Activated T-cell treated with anti-CD3 and anti-CD28 coated beads, Interleukin-2, amount 50 U/mL, for 72 hours (primary cell): ENCODE results near the gene NKAIN4. TPM values are rescaled to one million over a fixed set of nuclear protein-coding genes. Genes with fewer than 3 reads are reported as not detected.

Source experiments
- ATAC-seq, 2 donors: fragments of 150-1000 bp; cut with Tn5 transposase; replicated peaks in 1 of 2; 2 replicates each; pipeline ENCODE4 v1.10.0; 2021; ENCODE audit warnings: moderate library complexity in 2 of 2, mild to moderate bottlenecking in 1 of 2
- DNase-seq, 2 donors: peaks; one replicate each; pipeline ENCODE4 v3.0.0; 2021 to 2022; ENCODE audit warnings: mixed read lengths in 1 of 2
- H3K27ac Mint-ChIP-seq: one replicate; pipeline ENCODE4 v1.8.0; 2022; ENCODE audit warnings: mild to moderate bottlenecking, moderate library complexity, mixed read lengths
- H3K27me3 Mint-ChIP-seq: one replicate; pipeline ENCODE4 v1.8.0; 2022; ENCODE audit warnings: low read depth, mixed read lengths
- H3K36me3 Mint-ChIP-seq, 2 donors: one replicate each; pipeline ENCODE4 v1.8.0; 2022; ENCODE audit warnings: mixed read lengths in 2 of 2, mild to moderate bottlenecking in 1 of 2; ENCODE audit not compliant: insufficient read depth in 2 of 2
- H3K4me1 Mint-ChIP-seq: one replicate; pipeline ENCODE4 v1.8.0; 2022; ENCODE audit warnings: low read depth, mixed read lengths
- H3K4me3 Mint-ChIP-seq, 2 donors: one replicate each; pipeline ENCODE4 v1.8.0; 2022; ENCODE audit warnings: mild to moderate bottlenecking in 2 of 2, mixed read lengths in 2 of 2, moderate library complexity in 2 of 2
- H3K9me3 Mint-ChIP-seq, 2 donors: one replicate each; pipeline ENCODE4 v1.8.0; 2022; ENCODE audit warnings: mixed read lengths in 2 of 2
- total RNA-seq, 2 donors: library from RNA; stranded (reverse); gene quantifications; one replicate each; pipeline ENCODE4 v1.2.3, GENCODE V29; 2022

The NKAIN4 gene
- total RNA-seq, 2 donors from 2014 or later: not detected

GRCh38 chr20:63219866-63220521 lies 34.3 kb downstream of the NKAIN4 start:
- no peak overlapping the region for H3K4me3 Mint-ChIP-seq
- no peaks in the 10 kb centered on the region for H3K9me3 Mint-ChIP-seq
- H3K4me1 Mint-ChIP-seq: peaks cover 9% of the 10 kb centered on the region
- peaks cover 8% of the 10 kb centered on the region for H3K27me3 Mint-ChIP-seq
- DNase-seq (no peak), ATAC-seq (no peak)
- peaks cover 0 to 3% of the 10 kb centered on the region in 2 donors for H3K36me3 Mint-ChIP-seq
- H3K27ac Mint-ChIP-seq: no peak overlapping the region

- no peaks in the 10 kb centered on the region for H3K9me3 Mint-ChIP-seq
- H3K4me3 Mint-ChIP-seq: no peak overlapping the region
- peaks cover 8% of the 10 kb centered on the region for H3K27me3 Mint-ChIP-seq
- peaks cover 13% of the 10 kb centered on the region for H3K4me1 Mint-ChIP-seq
- peaks cover under 1 to 6% of the 10 kb centered on the region in 2 donors for H3K36me3 Mint-ChIP-seq
- DNase-seq (no peak), ATAC-seq (no peak)
- no peak overlapping the region for H3K27ac Mint-ChIP-seq
Observed at GRCh38 chr20:63219447-63219821, 34.8 kb downstream of the NKAIN4 start.

- H3K9me3 Mint-ChIP-seq: no peaks in the 10 kb centered on the region
- no peak overlapping the region for H3K27ac Mint-ChIP-seq
- peaks cover 19% of the 10 kb centered on the region for H3K4me1 Mint-ChIP-seq
- no peak overlapping the region for H3K4me3 Mint-ChIP-seq
- DNase-seq: no peak
- H3K36me3 Mint-ChIP-seq: peaks cover 6 to 11% of the 10 kb centered on the region in 2 donors
- ATAC-seq: no peak
- peaks cover 8% of the 10 kb centered on the region for H3K27me3 Mint-ChIP-seq
Observed at GRCh38 chr20:63218701-63219446, 35.4 kb downstream of the NKAIN4 start.

GRCh38 chr20:63217706-63218105 lies 36.6 kb downstream of the NKAIN4 start:
- Mint-ChIP-seq H3K36me3 (peaks cover 12 to 13% of the 10 kb centered on the region in 2 donors), H3K27me3 (peaks cover 8% of the 10 kb centered on the region), H3K4me3 (no peak overlapping the region), H3K9me3 (no peaks in the 10 kb centered on the region), H3K4me1 (peaks cover 31% of the 10 kb centered on the region), H3K27ac (no peak overlapping the region)
- ATAC-seq (no peak), DNase-seq (peak; percentile 22 to 32)

GRCh38 chr20:63216849-63217471 lies 37.3 kb downstream of the NKAIN4 start:
- Mint-ChIP-seq H3K36me3 (peaks cover 13 to 17% of the 10 kb centered on the region in 2 donors), H3K9me3 (no peaks in the 10 kb centered on the region), H3K27ac (no peak overlapping the region), H3K4me1 (peaks cover 38% of the 10 kb centered on the region), H3K4me3 (peak overlapping the region; percentile 76 to 87), H3K27me3 (peaks cover 8% of the 10 kb centered on the region)
- ATAC-seq: no peak
- no peak for DNase-seq

- peak within 1 kb of the TSS; percentile 94 to 98 for H3K4me3 Mint-ChIP-seq
- H3K27me3 Mint-ChIP-seq: peaks cover 8% of the 10 kb centered on the region
- H3K36me3 Mint-ChIP-seq: peaks cover 13 to 18% of the 10 kb centered on the region in 2 donors
- ATAC-seq: peak; percentile 93 to 94
- H3K4me1 Mint-ChIP-seq: peaks cover 42% of the 10 kb centered on the region
- H3K9me3 Mint-ChIP-seq: no peaks in the 10 kb centered on the region
- peak within 1 kb of the TSS; percentile 92 for H3K27ac Mint-ChIP-seq
- peak; percentile 98 to 99 for DNase-seq
Observed at GRCh38 chr20:63216041-63216848, 38.0 kb downstream of the NKAIN4 start, which contains the start of gene YTHDF1. TSS of gene YTHDF1 (minus strand) at chr20:63216131. CDS start at chr20:63215892, 239 bp downstream.

- Mint-ChIP-seq H3K27me3 (peaks cover 5% of the 10 kb centered on the region), H3K9me3 (no peaks in the 10 kb centered on the region), H3K36me3 (peaks cover 13 to 24% of the 10 kb centered on the region in 2 donors), H3K27ac (peak overlapping the region; percentile 92), H3K4me1 (peaks cover 50% of the 10 kb centered on the region), H3K4me3 (peak overlapping the region; percentile 94 to 98)
- ATAC-seq (no peak), DNase-seq (peak; percentile 33 to 35)
Observed at GRCh38 chr20:63215101-63216040, 38.9 kb downstream of the NKAIN4 start.

- no peak for ATAC-seq
- DNase-seq: no peak
- H3K27ac Mint-ChIP-seq: peak overlapping the region; percentile 92
- H3K9me3 Mint-ChIP-seq: no peaks in the 10 kb centered on the region
- H3K36me3 Mint-ChIP-seq: peaks cover 13 to 25% of the 10 kb centered on the region in 2 donors
- H3K4me3 Mint-ChIP-seq: peak overlapping the region; percentile 94 to 98
- peaks cover 58% of the 10 kb centered on the region for H3K4me1 Mint-ChIP-seq
- H3K27me3 Mint-ChIP-seq: no peaks in the 10 kb centered on the region
Observed at GRCh38 chr20:63214514-63214913, 39.7 kb downstream of the NKAIN4 start.

- Mint-ChIP-seq H3K27ac (no peak overlapping the region), H3K27me3 (no peaks in the 10 kb centered on the region), H3K4me1 (peaks cover 61% of the 10 kb centered on the region), H3K36me3 (peaks cover 13 to 34% of the 10 kb centered on the region in 2 donors), H3K4me3 (peak overlapping the region; percentile 20 to 98), H3K9me3 (no peaks in the 10 kb centered on the region)
- DNase-seq (no peak), ATAC-seq (no peak)
Observed at GRCh38 chr20:63212792-63213191, 41.5 kb downstream of the NKAIN4 start.

GRCh38 chr20:63212393-63212730 lies 41.9 kb downstream of the NKAIN4 start:
- no peak for DNase-seq
- no peak for ATAC-seq
- H3K27me3 Mint-ChIP-seq: no peaks in the 10 kb centered on the region
- peak overlapping the region; percentile 91 for H3K27ac Mint-ChIP-seq
- no peaks in the 10 kb centered on the region for H3K9me3 Mint-ChIP-seq
- peak overlapping the region in 1 of 2 donors; percentile 13 for H3K4me3 Mint-ChIP-seq
- H3K4me1 Mint-ChIP-seq: peaks cover 61% of the 10 kb centered on the region
- peaks cover 13 to 36% of the 10 kb centered on the region in 2 donors for H3K36me3 Mint-ChIP-seq

- DNase-seq (no peak), ATAC-seq (no peak)
- Mint-ChIP-seq H3K9me3 (no peaks in the 10 kb centered on the region), H3K36me3 (peaks cover 12 to 41% of the 10 kb centered on the region in 2 donors), H3K27me3 (no peaks in the 10 kb centered on the region), H3K4me3 (no peak overlapping the region), H3K27ac (peak overlapping the region; percentile 60), H3K4me1 (peaks cover 52% of the 10 kb centered on the region)
Observed at GRCh38 chr20:63210011-63210605, 44.2 kb downstream of the NKAIN4 start.
